Measurements from ENCODE around the gene MDGA2. TPM values are rescaled to one million over a fixed set of nuclear protein-coding genes. Genes with fewer than 3 reads are reported as not detected.

MDGA2 gene
- polyA plus RNA-seq, 1 of the 3 experiments (the other 2 are of a cell fraction): not detected

DNA sequence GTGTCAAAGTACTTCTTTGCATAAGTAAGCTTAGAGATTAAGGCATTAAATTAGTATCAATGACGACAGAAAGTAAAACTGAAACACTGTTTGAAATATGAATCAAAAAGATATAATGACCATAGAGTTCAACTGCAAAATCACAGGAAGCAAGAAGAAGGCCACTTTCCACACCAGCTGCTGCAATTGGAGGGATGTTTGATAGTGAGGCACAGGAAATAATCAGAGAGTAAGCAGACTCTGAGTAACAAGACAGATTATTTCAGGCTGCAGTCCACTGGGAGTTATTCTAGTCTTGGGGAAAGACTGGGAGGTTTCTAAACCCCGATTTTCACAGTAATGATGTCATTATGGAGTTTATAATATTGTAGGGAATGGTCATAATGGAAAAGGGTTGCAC is 12.9 kb downstream of the MDGA2 start:
- no peaks in the 10 kb centered on the region for H3K4me1 ChIP-seq (ENCODE audit: control insufficient read depth in 1 of 2, insufficient read depth in 2 of 2, low read depth in 1 of 2, low read length in 1 of 2)
- POLR2A ChIA-PET: no interaction called here
- no peaks in the 10 kb centered on the region for H3K9me3 ChIP-seq
- DNase-seq: no peak
- no peak overlapping the region for H3K9ac ChIP-seq
- TF ChIP-seq, protein P1, sequence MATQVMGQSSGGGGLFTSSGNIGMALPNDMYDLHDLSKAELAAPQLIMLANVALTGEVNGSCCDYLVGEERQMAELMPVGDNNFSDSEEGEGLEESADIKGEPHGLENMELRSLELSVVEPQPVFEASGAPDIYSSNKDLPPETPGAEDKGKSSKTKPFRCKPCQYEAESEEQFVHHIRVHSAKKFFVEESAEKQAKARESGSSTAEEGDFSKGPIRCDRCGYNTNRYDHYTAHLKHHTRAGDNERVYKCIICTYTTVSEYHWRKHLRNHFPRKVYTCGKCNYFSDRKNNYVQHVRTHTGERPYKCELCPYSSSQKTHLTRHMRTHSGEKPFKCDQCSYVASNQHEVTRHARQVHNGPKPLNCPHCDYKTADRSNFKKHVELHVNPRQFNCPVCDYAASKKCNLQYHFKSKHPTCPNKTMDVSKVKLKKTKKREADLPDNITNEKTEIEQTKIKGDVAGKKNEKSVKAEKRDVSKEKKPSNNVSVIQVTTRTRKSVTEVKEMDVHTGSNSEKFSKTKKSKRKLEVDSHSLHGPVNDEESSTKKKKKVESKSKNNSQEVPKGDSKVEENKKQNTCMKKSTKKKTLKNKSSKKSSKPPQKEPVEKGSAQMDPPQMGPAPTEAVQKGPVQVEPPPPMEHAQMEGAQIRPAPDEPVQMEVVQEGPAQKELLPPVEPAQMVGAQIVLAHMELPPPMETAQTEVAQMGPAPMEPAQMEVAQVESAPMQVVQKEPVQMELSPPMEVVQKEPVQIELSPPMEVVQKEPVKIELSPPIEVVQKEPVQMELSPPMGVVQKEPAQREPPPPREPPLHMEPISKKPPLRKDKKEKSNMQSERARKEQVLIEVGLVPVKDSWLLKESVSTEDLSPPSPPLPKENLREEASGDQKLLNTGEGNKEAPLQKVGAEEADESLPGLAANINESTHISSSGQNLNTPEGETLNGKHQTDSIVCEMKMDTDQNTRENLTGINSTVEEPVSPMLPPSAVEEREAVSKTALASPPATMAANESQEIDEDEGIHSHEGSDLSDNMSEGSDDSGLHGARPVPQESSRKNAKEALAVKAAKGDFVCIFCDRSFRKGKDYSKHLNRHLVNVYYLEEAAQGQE (IDR thresholded peaks at IDR 0.05; ENCODE audit: low read depth, low read length): no peak
- no peak for TF ChIP-seq FOXJ3 (CRISPR knock-in tag; IDR thresholded peaks at IDR 0.05)
- TF ChIP-seq GATA2 (CRISPR knock-in tag; IDR thresholded peaks at IDR 0.05): no peak
- TF ChIP-seq, protein P2, sequence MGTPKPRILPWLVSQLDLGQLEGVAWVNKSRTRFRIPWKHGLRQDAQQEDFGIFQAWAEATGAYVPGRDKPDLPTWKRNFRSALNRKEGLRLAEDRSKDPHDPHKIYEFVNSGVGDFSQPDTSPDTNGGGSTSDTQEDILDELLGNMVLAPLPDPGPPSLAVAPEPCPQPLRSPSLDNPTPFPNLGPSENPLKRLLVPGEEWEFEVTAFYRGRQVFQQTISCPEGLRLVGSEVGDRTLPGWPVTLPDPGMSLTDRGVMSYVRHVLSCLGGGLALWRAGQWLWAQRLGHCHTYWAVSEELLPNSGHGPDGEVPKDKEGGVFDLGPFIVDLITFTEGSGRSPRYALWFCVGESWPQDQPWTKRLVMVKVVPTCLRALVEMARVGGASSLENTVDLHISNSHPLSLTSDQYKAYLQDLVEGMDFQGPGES (IDR thresholded peaks at IDR 0.05; ENCODE audit: low read depth, low read length): no peak
- no peak for TF ChIP-seq RFX5 (IDR thresholded peaks at IDR 0.05; ENCODE audit: low read length)
- TF ChIP-seq, protein P3, sequence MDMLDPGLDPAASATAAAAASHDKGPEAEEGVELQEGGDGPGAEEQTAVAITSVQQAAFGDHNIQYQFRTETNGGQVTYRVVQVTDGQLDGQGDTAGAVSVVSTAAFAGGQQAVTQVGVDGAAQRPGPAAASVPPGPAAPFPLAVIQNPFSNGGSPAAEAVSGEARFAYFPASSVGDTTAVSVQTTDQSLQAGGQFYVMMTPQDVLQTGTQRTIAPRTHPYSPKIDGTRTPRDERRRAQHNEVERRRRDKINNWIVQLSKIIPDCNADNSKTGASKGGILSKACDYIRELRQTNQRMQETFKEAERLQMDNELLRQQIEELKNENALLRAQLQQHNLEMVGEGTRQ (IDR thresholded peaks at IDR 0.05; ENCODE audit: borderline replicate concordance, low read depth, low read length): no peak
- no peak for TF ChIP-seq TCF12 (IDR thresholded peaks at IDR 0.05)
- TF ChIP-seq NRF1 (IDR thresholded peaks at IDR 0.05; ENCODE audit: low read depth, low read length): no peak
- no peak for TF ChIP-seq JUND (IDR thresholded peaks at IDR 0.05)
- no peak for TF ChIP-seq TEAD4 (IDR thresholded peaks at IDR 0.05; ENCODE audit: borderline replicate concordance, insufficient read depth)
- TF ChIP-seq, protein P4, sequence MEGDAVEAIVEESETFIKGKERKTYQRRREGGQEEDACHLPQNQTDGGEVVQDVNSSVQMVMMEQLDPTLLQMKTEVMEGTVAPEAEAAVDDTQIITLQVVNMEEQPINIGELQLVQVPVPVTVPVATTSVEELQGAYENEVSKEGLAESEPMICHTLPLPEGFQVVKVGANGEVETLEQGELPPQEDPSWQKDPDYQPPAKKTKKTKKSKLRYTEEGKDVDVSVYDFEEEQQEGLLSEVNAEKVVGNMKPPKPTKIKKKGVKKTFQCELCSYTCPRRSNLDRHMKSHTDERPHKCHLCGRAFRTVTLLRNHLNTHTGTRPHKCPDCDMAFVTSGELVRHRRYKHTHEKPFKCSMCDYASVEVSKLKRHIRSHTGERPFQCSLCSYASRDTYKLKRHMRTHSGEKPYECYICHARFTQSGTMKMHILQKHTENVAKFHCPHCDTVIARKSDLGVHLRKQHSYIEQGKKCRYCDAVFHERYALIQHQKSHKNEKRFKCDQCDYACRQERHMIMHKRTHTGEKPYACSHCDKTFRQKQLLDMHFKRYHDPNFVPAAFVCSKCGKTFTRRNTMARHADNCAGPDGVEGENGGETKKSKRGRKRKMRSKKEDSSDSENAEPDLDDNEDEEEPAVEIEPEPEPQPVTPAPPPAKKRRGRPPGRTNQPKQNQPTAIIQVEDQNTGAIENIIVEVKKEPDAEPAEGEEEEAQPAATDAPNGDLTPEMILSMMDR (IDR thresholded peaks at IDR 0.05): no peak
- TF ChIP-seq FOSL2 (IDR thresholded peaks at IDR 0.05; ENCODE audit: borderline replicate concordance, low read depth): no peak
- TF ChIP-seq TAF1 (IDR thresholded peaks at IDR 0.05; ENCODE audit: borderline replicate concordance, low read depth, low read length): no peak
- TF ChIP-seq SMC3 (IDR thresholded peaks at IDR 0.05; ENCODE audit: low read depth, low read length): no peak
- TF ChIP-seq SIN3A (IDR thresholded peaks at IDR 0.05; ENCODE audit: borderline replicate concordance, low read depth, low read length): no peak
- no peak for TF ChIP-seq MEF2A (IDR thresholded peaks at IDR 0.05; ENCODE audit: borderline replicate concordance, low read depth)
- no peak for TF ChIP-seq FOXM1 (IDR thresholded peaks at IDR 0.05; ENCODE audit: low read depth)
- no peak for TF ChIP-seq POLR2AphosphoS5 (IDR thresholded peaks at IDR 0.05; ENCODE audit: low read depth, low read length)
- TF ChIP-seq EZH2phosphoT487 (IDR thresholded peaks at IDR 0.05; ENCODE audit: borderline replicate concordance, low read depth): no peak
- H3K27me3 ChIP-seq (ENCODE audit: insufficient read depth): no peaks in the 10 kb centered on the region
- H3K79me2 ChIP-seq (ENCODE audit: insufficient read depth): no peaks in the 10 kb centered on the region
- no peaks in the 10 kb centered on the region for H3K36me3 ChIP-seq (replicated peaks in 1 of 2; ENCODE audit: control insufficient read depth in 1 of 2, insufficient read depth in 2 of 2, low read length in 1 of 2)
- H3F3A ChIP-seq (replicated peaks; ENCODE audit: insufficient read depth): no peaks in the 10 kb centered on the region
- no peak overlapping the region for H3K4me2 ChIP-seq
- WGBS (ENCODE audit: low lambda C conversion rate): 2% methylated on average over 2 of the region's 2 CpGs
- H3K4me3 ChIP-seq (ENCODE audit: low read depth in 2 of 2, low read length in 1 of 2): no peak overlapping the region
- H3K9me2 ChIP-seq: no peaks in the 10 kb centered on the region
- H2AFZ ChIP-seq (ENCODE audit: low read depth): no peak overlapping the region
- H4K20me1 ChIP-seq (ENCODE audit: insufficient read depth): no peaks in the 10 kb centered on the region
- H3K27ac ChIP-seq (ENCODE audit: low read depth in 2 of 2, low read length in 1 of 2): no peak overlapping the region
- CTCF ChIA-PET: no interaction called here

Measured in SK-N-SH (cell line).